Left lung (tissue), 10 donors: ENCODE data around the gene SLC45A3. TPM values are rescaled to one million over a fixed set of nuclear protein-coding genes. Genes with fewer than 3 reads are reported as not detected.

Source experiments
- ATAC-seq: fragments of 200-7000 bp; cut with Tn5 transposase; one replicate; pipeline ENCODE4 v1.9.1; 2020; ENCODE audit warnings: moderate library complexity
- DNase-seq, 4 donors: peaks; one replicate each; pipeline ENCODE4 v3.0.0-alpha.2; 2013 to 2020
- H3K27ac ChIP-seq, 2 donors: fragments of 200-600 bp; sonication (generic) in 1 of 2; one replicate each; pipeline versions ENCODE4 v1.5.0 to v1.8.0; 2020 to 2021
- H3K27me3 ChIP-seq, 2 donors: fragments of 200-600 bp; sonication (generic) in 1 of 2; one replicate each; pipeline versions ENCODE4 v1.5.0 to v1.8.0; 2020 to 2021
- H3K36me3 ChIP-seq, 2 donors: fragments of 200-600 bp; sonication (generic) in 1 of 2; one replicate each; pipeline versions ENCODE4 v1.5.0 to v1.8.0; 2020 to 2021
- H3K4me1 ChIP-seq, 2 donors: fragments of 200-600 bp; one replicate each; pipeline ENCODE4 v1.8.0; 2021
- H3K4me3 ChIP-seq, 2 donors: fragments of 200-600 bp; sonication (generic) in 1 of 2; one replicate each; pipeline versions ENCODE4 v1.5.0 to v1.8.0; 2020 to 2021; ENCODE audit warnings: mild to moderate bottlenecking in 1 of 2
- H3K9me3 ChIP-seq, 2 donors: fragments of 200-600 bp; sonication (generic) in 1 of 2; one replicate each; pipeline versions ENCODE4 v1.5.0 to v1.8.0; 2020 to 2021
- intact Hi-C, 2 donors: fragments of 100-400 bp; cut with DNase I; formaldehyde crosslinking; loops; one replicate each; pipeline versions ENCODE4 v1.11.2 to v1.14.2; 2022
- polyA plus RNA-seq, 6 donors: library from polyadenylated mRNA; unstranded; fragments of 120-200 nt; gene quantifications; one replicate each; pipeline ENCODE4 v1.2.1, GENCODE V29; 2013; ENCODE audit not compliant: insufficient read length in 6 of 6
- total RNA-seq, 2 donors: library from RNA; stranded (reverse); fragmentation: NEBNext Ultra II Directional; extraction: Animal tissue kit (Norgen Biotek cat#: 25700); gene quantifications; one replicate each; pipeline ENCODE4 v1.2.1, GENCODE V29; 2021
- TF ChIP-seq, protein P1 (sequence below), 2 donors: fragments of 200-600 bp; sonication (generic) in 1 of 2; IDR thresholded peaks; one replicate each; pipeline versions ENCODE4 v1.5.0 to v1.8.0; 2021; ENCODE audit warnings: antibody characterized with exemption in 2 of 2
- donor health status: DM: no; HTN: yes; CAD: no.
- donor health status: DM: no; HTN: no; CAD: no.

SLC45A3 gene
- total and polyA plus RNA-seq, 8 donors = 4.1 to 10.7 (median 7.8) TPM

GRCh38 chr1:205650241-205650640 lies 30.1 kb downstream of the SLC45A3 start:
- TF ChIP-seq, protein P1, sequence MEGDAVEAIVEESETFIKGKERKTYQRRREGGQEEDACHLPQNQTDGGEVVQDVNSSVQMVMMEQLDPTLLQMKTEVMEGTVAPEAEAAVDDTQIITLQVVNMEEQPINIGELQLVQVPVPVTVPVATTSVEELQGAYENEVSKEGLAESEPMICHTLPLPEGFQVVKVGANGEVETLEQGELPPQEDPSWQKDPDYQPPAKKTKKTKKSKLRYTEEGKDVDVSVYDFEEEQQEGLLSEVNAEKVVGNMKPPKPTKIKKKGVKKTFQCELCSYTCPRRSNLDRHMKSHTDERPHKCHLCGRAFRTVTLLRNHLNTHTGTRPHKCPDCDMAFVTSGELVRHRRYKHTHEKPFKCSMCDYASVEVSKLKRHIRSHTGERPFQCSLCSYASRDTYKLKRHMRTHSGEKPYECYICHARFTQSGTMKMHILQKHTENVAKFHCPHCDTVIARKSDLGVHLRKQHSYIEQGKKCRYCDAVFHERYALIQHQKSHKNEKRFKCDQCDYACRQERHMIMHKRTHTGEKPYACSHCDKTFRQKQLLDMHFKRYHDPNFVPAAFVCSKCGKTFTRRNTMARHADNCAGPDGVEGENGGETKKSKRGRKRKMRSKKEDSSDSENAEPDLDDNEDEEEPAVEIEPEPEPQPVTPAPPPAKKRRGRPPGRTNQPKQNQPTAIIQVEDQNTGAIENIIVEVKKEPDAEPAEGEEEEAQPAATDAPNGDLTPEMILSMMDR (IDR thresholded peaks at IDR 0.05) = no peak
- ATAC-seq (no peak), DNase-seq (no peak)
- intact Hi-C loops = no loop called here
- H3K27ac ChIP-seq = no peak overlapping the region
- no peaks in the 10 kb centered on the region for H3K4me1 ChIP-seq
- H3K9me3 ChIP-seq = no peaks in the 10 kb centered on the region
- peaks cover 0 to 2% of the 10 kb centered on the region in 2 donors for H3K36me3 ChIP-seq
- no peaks in the 10 kb centered on the region for H3K27me3 ChIP-seq
- no peak overlapping the region for H3K4me3 ChIP-seq

GRCh38 chr1:205645519-205645918 lies 34.8 kb downstream of the SLC45A3 start:
- Histone ChIP-seq H3K27me3 (no peaks in the 10 kb centered on the region), H3K27ac (no peak overlapping the region), H3K36me3 (no peaks in the 10 kb centered on the region), H3K9me3 (no peaks in the 10 kb centered on the region), H3K4me3 (no peak overlapping the region), H3K4me1 (no peaks in the 10 kb centered on the region)
- TF ChIP-seq, protein P1 (IDR thresholded peaks at IDR 0.05) = no peak
- DNase-seq (no peak), ATAC-seq (no peak)
- intact Hi-C loops = no loop called here

- intact Hi-C loops = no loop called here
Observed at GRCh38 chr1:205642679-205643307, 37.5 kb downstream of the SLC45A3 start.

DNA sequence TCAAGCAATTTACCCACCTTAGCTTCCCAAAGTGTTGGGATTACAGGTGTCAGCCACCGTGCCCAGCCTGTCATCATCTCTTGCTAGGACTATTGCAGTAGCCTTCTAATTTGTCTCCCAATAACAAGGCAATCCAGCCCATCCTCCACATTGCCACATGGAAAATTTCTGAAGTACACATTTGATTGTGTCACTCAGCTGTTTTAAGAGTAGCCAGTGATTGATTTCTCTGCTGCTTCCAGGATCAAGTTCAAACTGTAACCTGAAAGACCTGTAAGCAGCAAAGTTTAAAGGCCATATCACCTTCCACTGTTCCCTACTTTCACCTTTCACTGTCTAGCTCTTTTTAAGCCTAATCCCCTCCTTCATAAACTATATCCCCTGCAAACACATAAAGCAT lies 40.7 kb downstream of the SLC45A3 start:
- TF ChIP-seq, protein P1 (IDR thresholded peaks at IDR 0.05) = no peak
- intact Hi-C loops = loop anchor here in 1 of 2 donors (5.0 kb wide), 1 partner anchor 47 kb away; no protein-coding TSS in a partner anchor
- DNase-seq (no peak), ATAC-seq (no peak)
- no peak overlapping the region for H3K4me3 ChIP-seq
- no peaks in the 10 kb centered on the region for H3K4me1 ChIP-seq
- H3K27me3 ChIP-seq = no peaks in the 10 kb centered on the region
- H3K27ac ChIP-seq = no peak overlapping the region
- no peaks in the 10 kb centered on the region for H3K9me3 ChIP-seq
- H3K36me3 ChIP-seq = no peaks in the 10 kb centered on the region

More at GRCh38 chr1:205642679-205643307, 37.5 kb downstream of the SLC45A3 start:
- no peak for DNase-seq
- Histone ChIP-seq H3K27me3 (no peaks in the 10 kb centered on the region), H3K27ac (no peak overlapping the region), H3K9me3 (no peaks in the 10 kb centered on the region), H3K4me3 (no peak overlapping the region), H3K4me1 (no peaks in the 10 kb centered on the region), H3K36me3 (no peaks in the 10 kb centered on the region)
- ATAC-seq = no peak
- TF ChIP-seq, protein P1 (IDR thresholded peaks at IDR 0.05) = no peak

DNA sequence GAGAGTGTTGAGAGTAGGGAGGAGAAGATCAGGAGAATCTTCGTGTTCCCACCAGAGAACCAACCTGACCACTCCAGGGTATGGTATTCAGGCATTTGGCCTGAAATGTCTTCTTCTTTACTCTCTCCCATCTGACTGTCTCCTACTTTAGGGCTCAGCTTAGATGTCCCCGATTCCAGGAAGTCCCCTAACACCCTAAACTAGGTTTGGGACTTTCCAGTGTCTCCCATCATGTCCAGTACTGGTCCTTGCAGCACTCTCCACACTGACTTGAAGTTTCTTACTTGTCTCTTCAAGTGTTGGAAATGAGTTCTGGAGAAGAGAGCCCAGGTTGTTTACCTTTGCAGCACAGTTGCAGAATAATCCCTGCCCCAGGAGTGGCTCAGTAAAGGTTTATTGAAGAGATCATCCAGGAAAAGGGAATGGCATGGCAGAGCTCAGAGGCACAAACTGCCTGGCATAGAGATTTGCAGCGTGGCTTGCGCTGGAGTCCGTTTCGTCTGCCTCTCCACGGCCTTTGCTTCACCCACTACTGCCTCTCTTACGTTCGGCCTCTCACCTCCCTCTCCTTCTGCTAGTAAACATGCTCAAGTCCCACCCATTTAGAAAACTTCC lies 42.3 kb downstream of the SLC45A3 start:
- Histone ChIP-seq H3K9me3 (no peaks in the 10 kb centered on the region), H3K4me1 (peaks cover 0 to 1% of the 10 kb centered on the region in 2 donors), H3K36me3 (no peaks in the 10 kb centered on the region), H3K27me3 (no peaks in the 10 kb centered on the region), H3K27ac (no peak overlapping the region), H3K4me3 (no peak overlapping the region)
- TF ChIP-seq, protein P1 (IDR thresholded peaks at IDR 0.05) = no peak
- DNase-seq (no peak), ATAC-seq (no peak)
- intact Hi-C loops = loop anchor here in 1 of 2 donors (5.0 kb wide), 1 partner anchor 46 kb away; no protein-coding TSS in a partner anchor
